Measurements from ENCODE around the gene SH3PXD2A.

SH3PXD2A gene

GRCh38 chr10:103812432-103812831 lies 42.9 kb downstream of the SH3PXD2A start:
- no peak for DNase-seq (ENCODE audit: low read depth)

DNA sequence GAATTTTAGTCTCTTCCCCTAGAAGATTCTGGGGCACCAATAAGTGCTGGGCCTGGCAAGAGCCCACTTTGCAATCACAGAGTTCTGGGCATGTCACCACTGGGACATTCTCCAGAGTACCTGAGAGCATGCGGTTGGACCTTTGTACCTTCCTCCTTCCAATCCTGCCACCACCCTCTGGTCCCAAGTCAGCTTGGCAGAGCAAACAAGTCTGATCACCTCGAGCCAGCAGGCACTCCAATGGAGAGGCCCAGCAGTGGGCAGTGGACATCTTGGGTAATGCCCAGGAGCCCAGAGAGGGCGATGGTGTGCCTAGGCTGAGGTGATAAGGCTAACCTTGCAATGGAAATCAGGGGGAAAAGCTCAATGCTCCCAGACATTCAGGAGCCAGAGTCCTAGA lies 43.4 kb downstream of the SH3PXD2A start:
- DNase-seq (ENCODE audit: low read depth): no peak

DNA sequence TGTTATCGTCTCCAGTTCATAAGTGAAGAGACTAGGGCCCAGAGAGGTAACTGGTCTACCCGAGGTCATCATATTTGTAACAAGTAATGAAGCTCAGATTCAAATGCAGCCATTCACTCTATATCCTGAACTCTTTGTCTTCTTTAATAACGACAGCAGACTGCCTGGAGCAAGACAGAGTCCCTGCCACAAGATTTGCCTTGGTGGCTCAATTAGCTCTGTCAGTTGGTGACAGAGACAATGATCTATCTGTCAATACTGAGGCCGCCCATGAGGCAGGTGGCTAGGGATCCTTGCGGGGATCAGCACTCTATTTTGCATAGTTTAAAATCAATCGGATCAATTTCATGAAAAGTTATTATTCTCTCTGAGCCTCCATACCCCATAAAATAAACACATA lies 43.9 kb downstream of the SH3PXD2A start:
- no peak for DNase-seq (ENCODE audit: low read depth)

DNA sequence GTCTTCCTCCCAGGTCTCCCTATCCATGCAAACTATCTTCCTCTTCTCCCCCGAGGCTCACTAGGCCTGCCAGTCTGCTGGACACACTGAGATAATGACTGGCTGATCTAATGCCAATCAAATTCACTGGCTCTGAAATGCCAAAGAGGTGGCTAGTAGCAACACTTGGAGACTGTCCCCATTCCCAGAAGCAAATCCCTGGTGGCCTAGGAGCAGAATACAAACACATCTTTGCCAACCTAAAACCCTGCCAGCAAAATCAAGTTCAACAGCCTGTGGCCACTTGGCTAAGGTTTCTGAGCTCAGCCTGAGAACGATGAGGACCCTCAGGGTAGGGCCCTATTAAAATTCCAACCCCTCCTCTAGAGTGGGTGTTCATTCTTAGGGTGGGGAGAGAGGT lies 46.6 kb downstream of the SH3PXD2A start:
- no peak for DNase-seq (ENCODE audit: low read depth)

- DNase-seq (ENCODE audit: low read depth): no peak
Observed at GRCh38 chr10:103807996-103808395, 47.4 kb downstream of the SH3PXD2A start.

GRCh38 chr10:103806395-103807187 lies 48.8 kb downstream of the SH3PXD2A start:
- DNase-seq (ENCODE audit: low read depth): no peak

DNA sequence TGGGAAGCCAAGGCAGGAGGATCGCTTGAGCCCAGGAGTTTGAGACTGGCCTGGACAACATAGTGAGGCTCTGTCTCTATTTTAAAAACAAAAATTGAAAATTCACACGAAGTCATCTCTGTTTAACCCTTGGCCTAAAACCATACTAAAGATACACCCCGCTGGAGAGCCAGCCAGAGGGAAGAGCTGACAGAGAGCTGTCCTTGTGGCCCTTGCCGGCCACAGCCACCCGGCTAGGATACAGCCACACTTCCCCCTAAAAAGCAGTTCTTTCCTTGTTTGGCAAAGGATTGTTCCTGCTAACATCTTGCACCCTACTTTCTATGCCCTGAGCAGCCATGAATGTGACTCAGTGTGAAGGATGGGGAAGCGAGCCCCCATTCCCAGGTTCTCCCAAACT lies 49.6 kb downstream of the SH3PXD2A start:
- DNase-seq (ENCODE audit: low read depth): no peak

DNA sequence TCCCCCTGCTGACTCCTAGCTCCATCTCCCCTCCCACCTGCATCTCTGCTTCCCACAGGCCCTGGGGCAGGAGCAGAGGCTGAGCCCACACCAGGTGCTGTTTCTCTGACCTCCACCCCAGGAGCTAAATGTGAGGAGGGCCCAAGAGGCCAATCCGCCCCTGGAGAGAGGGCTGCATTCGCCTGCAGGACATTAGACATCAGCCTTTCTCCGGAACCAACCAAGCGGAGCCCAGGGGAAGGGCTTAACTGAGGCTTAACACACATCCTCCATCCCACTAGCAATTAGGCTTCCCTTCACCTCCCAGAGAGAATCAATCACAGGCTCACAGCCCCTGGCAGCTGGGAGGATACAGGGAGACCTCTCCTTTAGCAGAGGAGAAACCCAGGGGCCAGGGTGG lies 50.5 kb downstream of the SH3PXD2A start:
- DNase-seq (ENCODE audit: low read depth): no peak

- DNase-seq (ENCODE audit: low read depth): peak; percentile 33
Observed at GRCh38 chr10:103803941-103804340, 51.4 kb downstream of the SH3PXD2A start.

- DNase-seq (ENCODE audit: low read depth): no peak
Observed at GRCh38 chr10:103802637-103803353, 52.6 kb downstream of the SH3PXD2A start.

DNA sequence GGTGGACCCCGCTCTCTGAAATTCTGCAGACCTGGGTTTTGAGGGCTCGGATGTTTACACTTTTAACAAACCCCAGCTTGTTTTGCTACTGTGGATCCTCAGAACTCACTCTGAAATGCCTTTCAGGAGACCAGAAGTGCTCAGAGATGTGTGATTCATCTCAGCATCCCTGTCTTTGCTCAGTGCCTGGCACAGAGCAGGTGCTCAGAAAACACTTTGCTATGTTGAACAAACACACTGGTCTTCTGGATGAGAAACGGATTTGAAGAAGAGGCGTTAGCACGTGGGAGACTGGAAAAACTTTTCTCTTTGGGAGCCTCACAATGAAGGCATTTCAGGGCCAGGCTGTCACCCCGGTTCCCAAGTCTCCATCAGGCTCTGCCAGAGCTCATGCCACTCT lies 53.3 kb downstream of the SH3PXD2A start:
- DNase-seq (ENCODE audit: low read depth): no peak

DNA sequence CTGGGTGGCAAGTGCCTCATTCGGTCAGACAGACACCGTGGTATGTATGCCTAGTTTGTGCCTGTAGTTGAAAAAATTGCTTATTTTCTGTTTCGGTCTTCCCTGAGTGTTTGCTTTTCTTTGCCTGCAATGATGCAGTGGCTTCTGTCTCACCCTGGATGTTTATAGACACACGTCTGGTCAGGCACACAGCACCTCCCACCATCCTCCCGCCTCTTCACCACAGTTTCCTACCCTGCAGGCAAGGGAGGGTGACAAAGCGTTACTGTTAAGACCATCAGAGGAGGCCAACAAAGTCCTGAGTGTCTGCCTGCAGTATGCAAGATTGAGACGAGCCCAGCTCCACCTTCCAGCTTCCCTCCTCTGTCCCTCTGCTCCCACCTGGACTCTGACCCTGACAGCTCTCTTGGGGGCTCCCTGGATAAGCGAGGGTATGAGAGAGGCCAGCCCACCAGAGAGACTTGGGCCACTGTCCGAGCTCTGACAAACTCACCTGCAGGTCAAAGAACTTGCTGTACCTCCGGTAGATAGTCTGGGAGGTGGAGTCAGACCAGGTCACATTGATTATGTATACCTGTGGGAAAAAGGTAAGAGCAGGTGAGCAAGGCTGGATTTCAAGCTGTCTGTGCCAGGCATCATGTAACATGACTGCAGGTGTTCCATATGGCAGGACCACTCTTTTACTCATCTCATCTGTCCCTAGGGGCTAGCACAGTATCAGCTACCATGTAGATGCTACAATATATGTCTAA lies 54.4 kb downstream of the SH3PXD2A start:
- DNase-seq (ENCODE audit: low read depth): no peak

DNA sequence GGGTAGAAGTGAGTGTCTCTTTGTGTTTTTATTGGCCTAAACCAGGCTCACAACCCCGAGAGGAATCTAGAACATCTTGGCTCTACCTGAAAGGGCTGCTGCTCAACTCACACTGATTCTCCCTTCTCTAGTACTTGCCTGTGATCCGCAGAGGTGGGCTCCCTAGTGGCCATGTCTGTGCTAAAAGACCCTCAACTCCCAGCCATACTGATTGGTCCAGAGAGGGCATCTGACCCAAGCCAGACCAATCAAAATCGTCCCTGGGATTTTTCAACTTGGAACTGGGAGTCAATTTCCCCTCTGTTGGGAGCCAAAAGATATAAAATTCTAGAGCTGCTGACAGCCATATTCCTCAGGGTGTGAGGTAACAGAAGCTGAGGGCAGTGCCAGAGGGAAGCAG lies 55.3 kb downstream of the SH3PXD2A start:
- no peak for DNase-seq (ENCODE audit: low read depth)

DNA sequence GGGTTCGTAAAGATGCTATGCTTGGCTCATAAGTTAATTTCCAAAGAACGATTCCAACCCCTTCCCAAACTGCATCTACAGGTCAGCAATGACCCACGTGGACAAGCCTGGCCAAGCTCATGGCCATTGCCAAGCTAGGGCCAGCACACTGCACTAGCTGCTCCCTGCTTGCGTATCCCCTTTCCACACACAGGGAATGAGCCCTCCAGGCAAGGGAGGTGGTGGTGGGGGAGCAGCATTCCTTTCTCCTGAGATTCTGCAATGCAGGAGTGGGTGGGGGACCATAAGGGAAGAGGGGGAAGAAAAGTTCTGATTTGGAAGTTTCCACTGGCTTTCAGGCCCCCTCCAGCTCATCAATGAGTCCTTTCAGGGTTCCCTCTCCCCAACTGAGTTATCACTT lies 56.0 kb downstream of the SH3PXD2A start:
- no peak for DNase-seq (ENCODE audit: low read depth)

DNA sequence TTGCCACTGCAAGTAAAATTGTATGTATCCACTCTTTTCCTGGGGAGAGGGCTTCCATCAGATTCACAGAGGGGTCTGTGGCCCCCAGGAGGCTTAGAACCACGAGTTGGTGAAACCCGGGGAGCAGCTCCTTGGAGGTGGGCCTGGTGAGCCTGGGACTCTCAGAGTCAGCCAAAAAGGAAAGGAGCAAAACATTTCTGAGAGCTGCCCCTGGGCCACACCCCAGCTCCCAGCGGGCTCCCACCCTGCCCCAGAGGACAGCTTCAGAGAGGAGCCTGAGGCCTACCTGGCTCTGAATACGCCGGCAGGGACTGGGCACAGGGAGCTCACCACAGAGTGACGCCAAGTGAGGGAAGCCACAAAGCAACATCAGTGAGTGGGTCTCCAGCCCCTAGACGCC lies 56.9 kb downstream of the SH3PXD2A start:
- no peak for DNase-seq (ENCODE audit: low read depth)

- DNase-seq (ENCODE audit: low read depth): no peak
Observed at GRCh38 chr10:103797857-103798256, 57.5 kb downstream of the SH3PXD2A start.

- no peak for DNase-seq (ENCODE audit: low read depth)
Observed at GRCh38 chr10:103795634-103796270, 59.6 kb downstream of the SH3PXD2A start.

DNA sequence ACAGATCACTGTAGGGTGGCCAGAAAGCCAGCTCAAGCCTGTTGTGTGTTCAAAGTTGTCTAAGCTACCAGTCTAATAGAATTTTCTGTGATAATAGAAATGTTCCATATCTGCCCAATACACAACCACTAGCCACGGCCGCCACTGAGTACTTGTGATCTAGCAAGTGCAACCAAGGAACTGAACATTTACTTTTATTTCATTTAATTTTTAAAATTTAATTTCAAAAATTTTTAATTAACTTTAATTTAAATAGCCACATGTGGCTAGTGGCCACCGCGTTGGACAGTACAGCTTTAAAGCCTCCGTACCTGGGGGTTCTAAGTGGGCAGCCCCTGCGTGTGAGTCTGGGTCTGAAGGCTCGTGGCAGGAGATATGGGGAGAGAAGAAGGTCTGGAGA lies 60.4 kb downstream of the SH3PXD2A start:
- no peak for DNase-seq (ENCODE audit: low read depth)

- DNase-seq (ENCODE audit: low read depth): no peak
Observed at GRCh38 chr10:103793920-103794883, 61.2 kb downstream of the SH3PXD2A start.

DNA sequence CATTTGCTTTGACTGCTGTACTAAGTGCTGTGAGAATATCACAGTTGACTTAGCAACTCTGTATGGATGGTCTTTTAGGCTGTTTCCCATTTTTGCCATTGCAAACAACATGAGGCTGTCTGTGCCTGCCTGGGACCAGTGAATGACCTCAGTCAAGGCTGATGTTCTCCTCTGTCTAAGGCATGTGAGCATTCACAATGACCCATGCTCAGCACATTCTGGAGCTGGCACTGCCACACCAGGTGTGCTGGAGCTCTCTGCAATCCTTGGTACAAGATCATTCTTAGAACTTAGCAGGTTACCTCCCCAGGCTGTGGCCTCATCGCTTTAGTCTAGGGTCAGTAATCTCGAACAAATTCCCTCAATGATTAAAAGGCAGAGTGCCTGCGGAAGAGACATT lies 61.9 kb downstream of the SH3PXD2A start:
- no peak for DNase-seq (ENCODE audit: low read depth)

- DNase-seq (ENCODE audit: low read depth): no peak
Observed at GRCh38 chr10:103792547-103792946, 62.8 kb downstream of the SH3PXD2A start.
